Activated naive CD4-positive, alpha-beta T cell treated with anti-CD3 and anti-CD28 coated beads for 36 hours (primary cell): ENCODE measurements around the gene KHDRBS2. TPM values are rescaled to one million over a fixed set of nuclear protein-coding genes. Genes with fewer than 3 reads are reported as not detected.

Experiments
- CTCF ChIA-PET: fragments of 350-600 bp; sonication (Branson Sonifier 250); formaldehyde crosslinking; loops from one replicate; lab custom pipeline; 2021; ENCODE audit warnings: antibody characterized with exemption; lab: Charles Lee
- DNase-seq: peaks from one replicate; pipeline ENCODE4 v3.0.0-alpha.2; 2020
- H3K27ac Mint-ChIP-seq: one replicate; pipeline ENCODE4 v1.8.0; 2021; ENCODE audit warnings: mild to moderate bottlenecking, mixed read lengths
- H3K27me3 Mint-ChIP-seq: one replicate; pipeline ENCODE4 v1.8.0; 2021; ENCODE audit warnings: low read depth, mixed read lengths
- H3K36me3 Mint-ChIP-seq: one replicate; pipeline ENCODE4 v1.8.0; 2021; ENCODE audit warnings: low read depth, mixed read lengths
- H3K4me1 Mint-ChIP-seq: one replicate; pipeline ENCODE4 v1.8.0; 2021; ENCODE audit warnings: low read depth, mixed read lengths
- H3K4me3 Mint-ChIP-seq: one replicate; pipeline ENCODE4 v1.8.0; 2021; ENCODE audit warnings: mild to moderate bottlenecking, moderate library complexity, mixed read lengths
- H3K9me3 Mint-ChIP-seq: one replicate; pipeline ENCODE4 v1.8.0; 2021; ENCODE audit warnings: mixed read lengths
- intact Hi-C: fragments of 100-400 bp; cut with micrococcal nuclease; formaldehyde crosslinking; loops from one replicate; pipeline ENCODE4 v1.15.1; 2023
- total RNA-seq, 2 experiments: library from RNA; stranded (reverse); gene quantifications; one replicate each; pipeline ENCODE4 v1.2.3, GENCODE V29; 2021

The KHDRBS2 gene
- not detected for total RNA-seq

- H3K36me3 Mint-ChIP-seq = no peaks in the 10 kb centered on the region
- no peaks in the 10 kb centered on the region for H3K4me1 Mint-ChIP-seq
- H3K27ac Mint-ChIP-seq = no peak within 1 kb of the TSS
- intact Hi-C loops = no loop called here
- no peak within 1 kb of the TSS for H3K4me3 Mint-ChIP-seq
- peaks cover 19% of the 10 kb centered on the region for H3K27me3 Mint-ChIP-seq
- peak; percentile 4 for DNase-seq
- CTCF ChIA-PET = no interaction called here
- H3K9me3 Mint-ChIP-seq = no peaks in the 10 kb centered on the region
These were observed at the start of gene KHDRBS2 for GRCh38 chr6:62285612-62286469. Gene KHDRBS2 (minus strand): TSS chr6:62286225.

- Mint-ChIP-seq H3K4me1 (no peaks in the 10 kb centered on the region), H3K36me3 (no peaks in the 10 kb centered on the region), H3K27ac (no peak overlapping the region), H3K9me3 (peaks cover 7% of the 10 kb centered on the region), H3K27me3 (no peaks in the 10 kb centered on the region), H3K4me3 (no peak overlapping the region)
- CTCF ChIA-PET = no interaction called here
- no peak for DNase-seq
- intact Hi-C loops = no loop called here
These were observed 42.6 kb upstream of the KHDRBS2 start for GRCh38 chr6:62328607-62329006.

- no peak overlapping the region for H3K27ac Mint-ChIP-seq
- no peaks in the 10 kb centered on the region for H3K27me3 Mint-ChIP-seq
- H3K4me1 Mint-ChIP-seq = no peaks in the 10 kb centered on the region
- no peak for DNase-seq
- H3K9me3 Mint-ChIP-seq = peaks cover 5% of the 10 kb centered on the region
- CTCF ChIA-PET = no interaction called here
- intact Hi-C loops = no loop called here
- H3K4me3 Mint-ChIP-seq = no peak overlapping the region
- H3K36me3 Mint-ChIP-seq = no peaks in the 10 kb centered on the region
These were observed 38.8 kb upstream of the KHDRBS2 start for GRCh38 chr6:62324834-62325233.

GRCh38 chr6:62323818-62324431 is 37.9 kb upstream of the KHDRBS2 start:
- no peak for DNase-seq
- H3K27me3 Mint-ChIP-seq = no peaks in the 10 kb centered on the region
- no peaks in the 10 kb centered on the region for H3K4me1 Mint-ChIP-seq
- no peaks in the 10 kb centered on the region for H3K36me3 Mint-ChIP-seq
- no peak overlapping the region for H3K4me3 Mint-ChIP-seq
- H3K27ac Mint-ChIP-seq = no peak overlapping the region
- H3K9me3 Mint-ChIP-seq = peaks cover 5% of the 10 kb centered on the region
- intact Hi-C loops = no loop called here
- CTCF ChIA-PET = no interaction called here

GRCh38 chr6:62298745-62299392 is 12.8 kb upstream of the KHDRBS2 start:
- H3K4me1 Mint-ChIP-seq = no peaks in the 10 kb centered on the region

GRCh38 chr6:62296541-62296940 is 10.5 kb upstream of the KHDRBS2 start:
- no peak overlapping the region for H3K27ac Mint-ChIP-seq
- no peaks in the 10 kb centered on the region for H3K27me3 Mint-ChIP-seq
- CTCF ChIA-PET = no interaction called here
- H3K9me3 Mint-ChIP-seq = peaks cover 2% of the 10 kb centered on the region
- H3K36me3 Mint-ChIP-seq = no peaks in the 10 kb centered on the region
- H3K4me3 Mint-ChIP-seq = no peak overlapping the region
- no peaks in the 10 kb centered on the region for H3K4me1 Mint-ChIP-seq
- intact Hi-C loops = no loop called here
- DNase-seq = no peak

More at GRCh38 chr6:62298745-62299392, 12.8 kb upstream of the KHDRBS2 start:
- Mint-ChIP-seq H3K27ac (no peak overlapping the region), H3K36me3 (no peaks in the 10 kb centered on the region), H3K9me3 (peaks cover 2% of the 10 kb centered on the region), H3K27me3 (no peaks in the 10 kb centered on the region), H3K4me3 (no peak overlapping the region)
- intact Hi-C loops = no loop called here
- DNase-seq = no peak
- CTCF ChIA-PET = no interaction called here

GRCh38 chr6:62288974-62289373 is 2.9 kb upstream of the KHDRBS2 start:
- H3K4me3 Mint-ChIP-seq = no peak overlapping the region
- peaks cover 18% of the 10 kb centered on the region for H3K27me3 Mint-ChIP-seq
- no peak for DNase-seq
- intact Hi-C loops = no loop called here
- no peaks in the 10 kb centered on the region for H3K9me3 Mint-ChIP-seq
- no peaks in the 10 kb centered on the region for H3K4me1 Mint-ChIP-seq
- CTCF ChIA-PET = no interaction called here
- no peak overlapping the region for H3K27ac Mint-ChIP-seq
- H3K36me3 Mint-ChIP-seq = no peaks in the 10 kb centered on the region

- CTCF ChIA-PET = no interaction called here
- no peak for DNase-seq
- H3K27me3 Mint-ChIP-seq = peaks cover 19% of the 10 kb centered on the region
These were observed 2.5 kb upstream of the KHDRBS2 start for GRCh38 chr6:62288562-62288961.

GRCh38 chr6:62286470-62286843 is 432 bp upstream of the KHDRBS2 start:
- Mint-ChIP-seq H3K27me3 (peaks cover 19% of the 10 kb centered on the region), H3K27ac (no peak overlapping the region), H3K9me3 (no peaks in the 10 kb centered on the region), H3K4me1 (no peaks in the 10 kb centered on the region), H3K36me3 (no peaks in the 10 kb centered on the region), H3K4me3 (no peak overlapping the region)
- intact Hi-C loops = no loop called here
- DNase-seq = no peak
- CTCF ChIA-PET = no interaction called here

More at GRCh38 chr6:62288562-62288961, 2.5 kb upstream of the KHDRBS2 start:
- Mint-ChIP-seq H3K4me1 (no peaks in the 10 kb centered on the region), H3K27ac (no peak overlapping the region), H3K36me3 (no peaks in the 10 kb centered on the region), H3K4me3 (no peak overlapping the region), H3K9me3 (no peaks in the 10 kb centered on the region)
- intact Hi-C loops = no loop called here

- CTCF ChIA-PET = no interaction called here
- H3K27ac Mint-ChIP-seq = no peak overlapping the region
- intact Hi-C loops = no loop called here
- H3K4me1 Mint-ChIP-seq = no peaks in the 10 kb centered on the region
- H3K36me3 Mint-ChIP-seq = no peaks in the 10 kb centered on the region
- H3K4me3 Mint-ChIP-seq = no peak overlapping the region
- no peak for DNase-seq
- H3K27me3 Mint-ChIP-seq = peaks cover 19% of the 10 kb centered on the region
- H3K9me3 Mint-ChIP-seq = no peaks in the 10 kb centered on the region
These were observed 1.3 kb downstream of the KHDRBS2 start for GRCh38 chr6:62284725-62285124.

- Mint-ChIP-seq H3K27ac (no peak overlapping the region), H3K9me3 (no peaks in the 10 kb centered on the region), H3K36me3 (no peaks in the 10 kb centered on the region), H3K4me1 (no peaks in the 10 kb centered on the region), H3K27me3 (peaks cover 19% of the 10 kb centered on the region), H3K4me3 (no peak overlapping the region)
- intact Hi-C loops = no loop called here
- CTCF ChIA-PET = no interaction called here
- DNase-seq = no peak
These were observed 2.1 kb downstream of the KHDRBS2 start for GRCh38 chr6:62283796-62284411.

- DNase-seq = no peak
- intact Hi-C loops = no loop called here
- no peak overlapping the region for H3K4me3 Mint-ChIP-seq
- H3K36me3 Mint-ChIP-seq = no peaks in the 10 kb centered on the region
- CTCF ChIA-PET = no interaction called here
- H3K27ac Mint-ChIP-seq = no peak overlapping the region
- H3K9me3 Mint-ChIP-seq = no peaks in the 10 kb centered on the region
- H3K27me3 Mint-ChIP-seq = peaks cover 19% of the 10 kb centered on the region
- H3K4me1 Mint-ChIP-seq = no peaks in the 10 kb centered on the region
These were observed 2.7 kb downstream of the KHDRBS2 start for GRCh38 chr6:62283365-62283764.
